Ascending aorta (tissue), 2 donors: ENCODE measurements around the gene SYK. TPM values are rescaled to one million over a fixed set of nuclear protein-coding genes. Genes with fewer than 3 reads are reported as not detected.

ENCODE experiments used
- DNase-seq, 2 donors: peaks; one replicate each; pipeline ENCODE4 v3.0.0-alpha.2; 2019; ENCODE audit warnings: low spot score in 2 of 2
- H3K27ac ChIP-seq, 2 donors: fragments of 200-600 bp; sonication (generic); one replicate each; pipeline ENCODE4 v1.5.1; 2016 to 2017; ENCODE audit warnings: mild to moderate bottlenecking in 1 of 2
- H3K27me3 ChIP-seq: fragments of 200-600 bp; sonication (generic); one replicate; pipeline ENCODE4 v1.5.1; 2017
- H3K36me3 ChIP-seq, 2 donors: fragments of 200-600 bp; sonication (generic); one replicate each; pipeline ENCODE4 v1.5.1; 2016
- H3K4me1 ChIP-seq, 2 donors: fragments of 200-600 bp; sonication (generic); one replicate each; pipeline ENCODE4 v1.5.1; 2016 to 2017; ENCODE audit warnings: mild to moderate bottlenecking in 1 of 2
- H3K4me3 ChIP-seq, 2 donors: fragments of 200-600 bp; sonication (generic); one replicate each; pipeline ENCODE4 v1.5.1; 2016 to 2017; ENCODE audit warnings: mild to moderate bottlenecking in 1 of 2
- H3K9me3 ChIP-seq, 2 donors: fragments of 200-600 bp; sonication (generic); one replicate each; pipeline ENCODE4 v1.5.1; 2016
- intact Hi-C: fragments of 100-400 bp; cut with DNase I; formaldehyde crosslinking; loops from one replicate; pipeline ENCODE4 v1.15.1; 2023
- total RNA-seq: library from RNA; depleted of rRNA; stranded (reverse); fragments of >200 nt; gene quantifications from one replicate; pipeline ENCODE4 v1.1.0, GENCODE V29; 2016
- TF ChIP-seq, protein P1 (sequence below), 3 experiments: fragments of 200-600 bp in 2 of 3; fragments of 450-650 bp in 1 of 3; sonication (generic) in 2 of 3; IDR thresholded peaks; one replicate each; pipeline ENCODE4 v1.5.1; 2016 to 2019; ENCODE audit warnings: antibody characterized with exemption in 3 of 3, mild to moderate bottlenecking in 1 of 3, moderate library complexity in 1 of 3

SYK gene
- total RNA-seq, 1 donor from 2014 or later = 3.2 TPM

GRCh38 chr9:90842176-90842777, 40.7 kb downstream of the SYK start:
- no peaks in the 10 kb centered on the region for H3K27me3 ChIP-seq
- no peaks in the 10 kb centered on the region for H3K4me1 ChIP-seq
- TF ChIP-seq, protein P1, sequence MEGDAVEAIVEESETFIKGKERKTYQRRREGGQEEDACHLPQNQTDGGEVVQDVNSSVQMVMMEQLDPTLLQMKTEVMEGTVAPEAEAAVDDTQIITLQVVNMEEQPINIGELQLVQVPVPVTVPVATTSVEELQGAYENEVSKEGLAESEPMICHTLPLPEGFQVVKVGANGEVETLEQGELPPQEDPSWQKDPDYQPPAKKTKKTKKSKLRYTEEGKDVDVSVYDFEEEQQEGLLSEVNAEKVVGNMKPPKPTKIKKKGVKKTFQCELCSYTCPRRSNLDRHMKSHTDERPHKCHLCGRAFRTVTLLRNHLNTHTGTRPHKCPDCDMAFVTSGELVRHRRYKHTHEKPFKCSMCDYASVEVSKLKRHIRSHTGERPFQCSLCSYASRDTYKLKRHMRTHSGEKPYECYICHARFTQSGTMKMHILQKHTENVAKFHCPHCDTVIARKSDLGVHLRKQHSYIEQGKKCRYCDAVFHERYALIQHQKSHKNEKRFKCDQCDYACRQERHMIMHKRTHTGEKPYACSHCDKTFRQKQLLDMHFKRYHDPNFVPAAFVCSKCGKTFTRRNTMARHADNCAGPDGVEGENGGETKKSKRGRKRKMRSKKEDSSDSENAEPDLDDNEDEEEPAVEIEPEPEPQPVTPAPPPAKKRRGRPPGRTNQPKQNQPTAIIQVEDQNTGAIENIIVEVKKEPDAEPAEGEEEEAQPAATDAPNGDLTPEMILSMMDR (IDR thresholded peaks at IDR 0.05) = no peak
- intact Hi-C loops = no loop called here
- H3K4me3 ChIP-seq = no peak overlapping the region
- no peak for DNase-seq
- H3K9me3 ChIP-seq = no peaks in the 10 kb centered on the region
- H3K27ac ChIP-seq = no peak overlapping the region
- H3K36me3 ChIP-seq = no peaks in the 10 kb centered on the region

GRCh38 chr9:90842996-90843395, 41.4 kb downstream of the SYK start:
- intact Hi-C loops = no loop called here
- TF ChIP-seq, protein P1 (IDR thresholded peaks at IDR 0.05) = no peak
- no peaks in the 10 kb centered on the region for H3K27me3 ChIP-seq
- H3K9me3 ChIP-seq = no peaks in the 10 kb centered on the region
- H3K4me1 ChIP-seq = no peaks in the 10 kb centered on the region
- H3K36me3 ChIP-seq = no peaks in the 10 kb centered on the region
- no peak for DNase-seq
- H3K27ac ChIP-seq = no peak overlapping the region
- H3K4me3 ChIP-seq = no peak overlapping the region

DNA sequence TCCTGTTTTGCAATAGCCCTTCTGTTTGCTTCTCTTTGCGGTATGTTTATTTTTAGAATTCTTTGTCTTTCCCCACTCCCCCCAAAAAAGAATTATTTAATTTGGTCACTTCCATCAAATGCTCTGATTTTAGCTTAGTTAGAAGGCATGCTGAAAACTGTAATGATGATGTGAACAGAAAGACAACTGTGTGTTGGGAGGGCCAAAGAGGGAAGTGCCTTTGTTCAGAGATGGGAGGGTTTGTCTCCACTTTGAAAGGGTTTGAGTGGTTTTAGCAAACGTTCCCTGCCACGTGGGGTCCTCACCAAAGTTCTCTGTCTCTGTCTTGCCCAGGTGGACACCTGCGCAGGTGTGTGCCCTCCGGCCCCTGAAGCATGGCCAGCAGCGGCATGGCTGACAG, 41.9 kb downstream of the SYK start:
- intact Hi-C loops = no loop called here

GRCh38 chr9:90844326-90844725, 42.7 kb downstream of the SYK start:
- Histone ChIP-seq H3K27ac (no peak overlapping the region), H3K4me1 (no peaks in the 10 kb centered on the region), H3K9me3 (no peaks in the 10 kb centered on the region), H3K36me3 (no peaks in the 10 kb centered on the region), H3K4me3 (no peak overlapping the region), H3K27me3 (no peaks in the 10 kb centered on the region)
- intact Hi-C loops = no loop called here
- TF ChIP-seq, protein P1 (IDR thresholded peaks at IDR 0.05) = no peak
- DNase-seq = no peak

More for the DNA sequence above, 41.9 kb downstream of the SYK start:
- Histone ChIP-seq H3K27me3 (no peaks in the 10 kb centered on the region), H3K4me3 (no peak overlapping the region), H3K4me1 (no peaks in the 10 kb centered on the region), H3K27ac (no peak overlapping the region), H3K9me3 (no peaks in the 10 kb centered on the region), H3K36me3 (no peaks in the 10 kb centered on the region)
- TF ChIP-seq, protein P1 (IDR thresholded peaks at IDR 0.05) = no peak
- no peak for DNase-seq

- H3K9me3 ChIP-seq = no peaks in the 10 kb centered on the region
- no peak overlapping the region for H3K27ac ChIP-seq
- TF ChIP-seq, protein P1 (IDR thresholded peaks at IDR 0.05) = no peak
- H3K36me3 ChIP-seq = no peaks in the 10 kb centered on the region
- H3K27me3 ChIP-seq = no peaks in the 10 kb centered on the region
- H3K4me3 ChIP-seq = no peak overlapping the region
- intact Hi-C loops = no loop called here
- DNase-seq = no peak
- H3K4me1 ChIP-seq = no peaks in the 10 kb centered on the region
These were observed 45.3 kb downstream of the SYK start for GRCh38 chr9:90846770-90847419.
